H9 (cell line): ENCODE measurements around the gene IGF1R. TPM values are rescaled to one million over a fixed set of nuclear protein-coding genes. Genes with fewer than 3 reads are reported as not detected.

ENCODE experiments used
- DNase-seq: peaks from one replicate; pipeline ENCODE4 v3.0.0-alpha.2; 2017
- H2AFZ ChIP-seq: one replicate; pipeline ENCODE4 v1.6.1; 2013; ENCODE audit warnings: mild to moderate bottlenecking, low read length, control low read depth, moderate library complexity
- H2AK5ac ChIP-seq: 2 replicates; pipeline ENCODE4 v1.6.1; 2013; ENCODE audit warnings: low read length, control low read depth, mixed read lengths; ENCODE audit not compliant: insufficient read length
- H2BK120ac ChIP-seq: one replicate; pipeline ENCODE4 v1.6.1; 2013; ENCODE audit warnings: low read depth, mild to moderate bottlenecking, low read length, control low read depth, inconsistent platforms; ENCODE audit not compliant: poor library complexity, severe bottlenecking
- H2BK12ac ChIP-seq: 2 replicates; pipeline ENCODE4 v1.6.1; 2013; ENCODE audit warnings: low read length, control low read depth, mixed read lengths, low read depth; ENCODE audit not compliant: insufficient read length
- H2BK15ac ChIP-seq: 2 replicates; pipeline ENCODE4 v1.6.1; 2013; ENCODE audit warnings: low read depth, low read length, control low read depth
- H2BK20ac ChIP-seq: one replicate; pipeline ENCODE4 v1.6.1; 2013; ENCODE audit warnings: low read depth, mild to moderate bottlenecking, low read length, control low read depth, inconsistent platforms; ENCODE audit not compliant: poor library complexity, severe bottlenecking
- H2BK5ac ChIP-seq: 2 replicates; pipeline ENCODE4 v1.6.1; 2013; ENCODE audit warnings: low read length, control low read depth, mixed read lengths; ENCODE audit not compliant: insufficient read length
- H3K14ac ChIP-seq: 2 replicates; pipeline ENCODE4 v1.6.1; 2013; ENCODE audit warnings: low read length, control low read depth; ENCODE audit not compliant: insufficient read depth
- H3K18ac ChIP-seq: 2 replicates; pipeline ENCODE4 v1.6.1; 2013; ENCODE audit warnings: low read depth, mild to moderate bottlenecking, mixed read lengths, low read length, control low read depth; ENCODE audit not compliant: insufficient read length
- H3K23ac ChIP-seq: 2 replicates; pipeline ENCODE4 v1.6.1; 2013; ENCODE audit warnings: low read length, control low read depth, mixed read lengths, low read depth; ENCODE audit not compliant: insufficient read length
- H3K23me2 ChIP-seq: 2 replicates; pipeline ENCODE4 v1.6.1; 2013; ENCODE audit warnings: low read depth, mild to moderate bottlenecking, mixed read lengths, low read length, control low read depth; ENCODE audit not compliant: insufficient read length, poor library complexity, severe bottlenecking
- H3K27ac ChIP-seq: 2 replicates; pipeline ENCODE4 v1.5.1; 2013; ENCODE audit warnings: low read length, control low read depth, mixed read lengths, low read depth; ENCODE audit not compliant: insufficient read length
- H3K27me3 ChIP-seq: 2 replicates; pipeline ENCODE4 v1.6.1; 2013; ENCODE audit warnings: low read length, control low read depth, inconsistent platforms; ENCODE audit not compliant: insufficient read depth
- H3K4ac ChIP-seq: 2 replicates; pipeline ENCODE4 v1.6.1; 2013; ENCODE audit warnings: low read depth, mild to moderate bottlenecking, control low read depth, inconsistent platforms, low read length, moderate library complexity
- H3K4me1 ChIP-seq: 2 replicates; pipeline ENCODE4 v1.6.1; 2013; ENCODE audit warnings: low read length, control low read depth, inconsistent platforms; ENCODE audit not compliant: insufficient read depth
- H3K4me2 ChIP-seq: 2 replicates; pipeline ENCODE4 v1.6.1; 2013; ENCODE audit warnings: low read length, control low read depth, mixed read lengths; ENCODE audit not compliant: insufficient read length, insufficient read depth
- H3K56ac ChIP-seq: 2 replicates; pipeline ENCODE4 v1.6.1; 2013; ENCODE audit warnings: low read depth, mild to moderate bottlenecking, mixed read lengths, low read length, control low read depth; ENCODE audit not compliant: insufficient read length
- H3K79me1 ChIP-seq: 2 replicates; pipeline ENCODE4 v1.6.1; 2013; ENCODE audit warnings: low read depth, mild to moderate bottlenecking, moderate library complexity, low read length, control low read depth, inconsistent platforms; ENCODE audit not compliant: insufficient read depth, poor library complexity, severe bottlenecking
- H3K79me2 ChIP-seq: 2 replicates; pipeline ENCODE4 v1.6.1; 2013; ENCODE audit warnings: low read length, control low read depth, inconsistent platforms; ENCODE audit not compliant: insufficient read depth
- H3K9ac ChIP-seq: 2 replicates; pipeline ENCODE4 v1.6.1; 2013; ENCODE audit warnings: low read length, control low read depth, mixed read lengths; ENCODE audit not compliant: insufficient read length; ENCODE audit errors: extremely low read depth
- H3K9me3 ChIP-seq: one replicate; pipeline ENCODE4 v1.6.1; 2013; ENCODE audit warnings: low read depth, low read length, inconsistent platforms; ENCODE audit not compliant: control insufficient read depth
- H3T11ph ChIP-seq: one replicate; pipeline ENCODE4 v1.6.1; 2013; ENCODE audit warnings: mild to moderate bottlenecking, low read length, control low read depth, inconsistent platforms
- H4K20me1 ChIP-seq: one replicate; pipeline ENCODE4 v1.6.1; 2013; ENCODE audit not compliant: control insufficient read depth, insufficient read length, insufficient read depth
- H4K5ac ChIP-seq: 2 replicates; pipeline ENCODE4 v1.6.1; 2013; ENCODE audit warnings: low read depth, mild to moderate bottlenecking, mixed read lengths, low read length, control low read depth; ENCODE audit not compliant: insufficient read length
- H4K8ac ChIP-seq: replicated peaks from 2 replicates; pipeline ENCODE4 v1.6.1; 2013; ENCODE audit warnings: low read length, control low read depth, mixed read lengths, low read depth; ENCODE audit not compliant: insufficient read length
- H4K91ac ChIP-seq: 2 replicates; pipeline ENCODE4 v1.6.1; 2013; ENCODE audit warnings: low read depth, mild to moderate bottlenecking, moderate library complexity, mixed read lengths, low read length, control low read depth; ENCODE audit not compliant: insufficient read length
- H3K27ac Mint-ChIP-seq, 3 experiments: 2 replicates in 2 of 3; 3 replicates in 1 of 3; pipeline ENCODE4 v1.8.0; 2020 to 2021; ENCODE audit warnings: mixed read lengths in 3 of 3, mild to moderate bottlenecking in 1 of 3, moderate library complexity in 1 of 3
- H3K27me3 Mint-ChIP-seq: 2 replicates; pipeline ENCODE4 v1.8.0; 2021; ENCODE audit warnings: low read depth, mild to moderate bottlenecking, moderate library complexity, mixed read lengths
- H3K36me3 Mint-ChIP-seq, 3 experiments: 2 replicates in 2 of 3; 3 replicates in 1 of 3; pipeline ENCODE4 v1.8.0; 2020 to 2021; ENCODE audit warnings: low read depth in 3 of 3, mixed read lengths in 3 of 3; ENCODE audit not compliant: insufficient read depth in 1 of 3
- H3K4me1 Mint-ChIP-seq, 2 experiments: 2 replicates each; pipeline ENCODE4 v1.8.0; 2020; ENCODE audit warnings: mixed read lengths in 2 of 2
- H3K4me3 Mint-ChIP-seq, 2 experiments: 2 replicates in 1 of 2; 3 replicates in 1 of 2; pipeline ENCODE4 v1.8.0; 2020 to 2021; ENCODE audit warnings: mild to moderate bottlenecking in 2 of 2, mixed read lengths in 2 of 2, moderate library complexity in 1 of 2
- H3K9me3 Mint-ChIP-seq, 2 experiments: 2 replicates in 1 of 2; 3 replicates in 1 of 2; pipeline ENCODE4 v1.8.0; 2020; ENCODE audit warnings: mild to moderate bottlenecking in 2 of 2, mixed read lengths in 2 of 2, moderate library complexity in 1 of 2
- CTCF ChIP-seq: fragments of 200-600 bp; sonication (generic); conservative IDR thresholded peaks from 3 replicates; pipeline ENCODE4 v1.8.0; 2021; ENCODE audit warnings: antibody characterized with exemption, mild to moderate bottlenecking
- WGBS: extraction: QIAGEN DNeasy Blood & Tissue Kit; methylation state at CpG from one replicate; pipeline ENCODE4 v1.1.7; 2013; ENCODE audit warnings: missing lambda C conversion rate, low lambda C conversion rate, mixed read lengths; ENCODE audit not compliant: insufficient read length; ENCODE audit errors: extremely low coverage; 5-methylcytosine and 5-hydroxymethylcytosine counted together
- total RNA-seq: library from RNA; stranded (reverse); gene quantifications from 2 replicates; pipeline ENCODE4 v1.2.1, GENCODE V29; 2021

IGF1R gene
- total RNA-seq, 1 experiment from 2014 or later = 70.0 TPM

- Histone ChIP-seq H3K14ac (no peak overlapping the region), H4K8ac (no peak overlapping the region), H2BK5ac (no peak overlapping the region), H3K4me2 (no peak overlapping the region), H2BK12ac (peak overlapping the region; percentile 31), H2BK120ac (no peak overlapping the region), H3K9me3 (no peaks in the 10 kb centered on the region), H3K27ac (no peak overlapping the region), H3K79me2 (peaks cover 48% of the 10 kb centered on the region), H4K5ac (no peak overlapping the region), H3K23me2 (no peaks in the 10 kb centered on the region), H2BK20ac (no peak overlapping the region), H3K56ac (no peak overlapping the region), H3K18ac (no peak overlapping the region), H4K91ac (no peak overlapping the region), H3T11ph (no peak overlapping the region), H2AK5ac (peak overlapping the region; percentile 80), H3K4ac (no peak overlapping the region), H3K9ac (no peak overlapping the region), H3K79me1 (peaks cover 6% of the 10 kb centered on the region), H3K4me1 (peaks cover 33% of the 10 kb centered on the region), H3K23ac (no peak overlapping the region), H3K27me3 (no peaks in the 10 kb centered on the region), H2BK15ac (no peak overlapping the region), H4K20me1 (peaks cover 1% of the 10 kb centered on the region), H2AFZ (no peak overlapping the region)
- Mint-ChIP-seq H3K4me3 (no peak overlapping the region), H3K9me3 (no peaks in the 10 kb centered on the region), H3K27ac (peak overlapping the region in 2 of 3 experiments; percentile 54 to 58; a peak in 3 of 7 replicates), H3K36me3 (peaks cover 0 to 4% (median 3%) of the 10 kb centered on the region in 3 experiments; a peak in 3 of 7 replicates), H3K27me3 (no peaks in the 10 kb centered on the region), H3K4me1 (peaks cover 65 to 70% of the 10 kb centered on the region in 2 experiments)
- no peak for TF ChIP-seq CTCF
- WGBS = no CpG with 5 or more reads among the region's 4 CpGs
- DNase-seq = no peak
Observed at GRCh38 chr15:98673133-98673532, 24.8 kb downstream of the IGF1R start.
